ENCODE measurements around the gene F9.

DNA sequence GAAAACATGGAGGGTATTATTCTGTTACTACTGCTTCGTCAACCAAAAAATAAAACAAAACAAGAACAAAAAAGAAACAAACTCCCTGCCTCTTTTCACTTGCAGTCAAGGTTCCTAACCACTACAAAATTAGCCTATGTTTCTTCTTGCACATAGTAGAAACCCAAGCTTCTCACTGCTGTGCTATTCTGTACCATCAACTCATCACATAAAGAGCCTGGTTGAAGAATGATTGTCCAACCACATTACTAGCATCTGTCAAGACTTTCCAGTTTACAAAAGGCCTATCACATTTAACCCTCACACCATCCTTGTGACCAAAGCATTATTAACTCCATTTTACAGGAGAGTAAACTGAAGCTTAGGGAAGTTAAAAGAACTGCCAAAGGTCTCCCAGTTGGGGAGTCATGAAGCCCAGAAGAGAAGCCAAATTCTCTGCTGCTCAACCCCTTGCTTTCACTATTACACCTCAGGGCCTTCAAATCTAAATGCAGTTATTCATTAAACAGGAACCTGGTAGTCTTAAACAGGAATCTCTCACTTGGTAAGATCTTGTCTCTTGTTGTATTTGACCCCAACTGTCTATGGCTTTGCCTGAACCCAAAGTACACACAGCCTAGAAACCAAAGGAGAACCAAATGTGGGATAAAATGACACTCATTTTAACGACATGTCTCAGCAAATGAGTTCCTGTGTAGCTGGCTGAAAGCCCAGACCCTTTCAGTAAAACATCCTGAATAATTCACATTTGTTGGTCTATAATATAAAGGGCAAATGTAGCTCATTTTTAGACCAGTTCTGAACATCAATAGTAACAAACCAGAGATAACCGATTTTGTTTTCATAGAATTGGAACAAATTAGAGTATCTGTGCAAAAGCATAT lies 8.6 kb downstream of the F9 start:
- TF ChIP-seq ZNF24 (IDR thresholded peaks at IDR 0.05) (no peak), POLR2A (IDR thresholded peaks at IDR 0.05; ENCODE audit: low read depth, low read length) (no peak), TBL1XR1 (IDR thresholded peaks at IDR 0.05; ENCODE audit: low read depth, low read length) (no peak), SUZ12 (IDR thresholded peaks at IDR 0.05; ENCODE audit: unreplicated experiment) (no peak), SIN3A (IDR thresholded peaks at IDR 0.05; ENCODE audit: low read depth, low read length) (no peak)
